Astrocyte of the spinal cord (primary cell): ENCODE measurements around the gene SDR42E1.
A peak's percentile ranks its signal among the peaks of the same experiment; 100 is the strongest.

Source experiments
- DNase-seq: peaks from one replicate; pipeline ENCODE4 v3.0.0; 2011; ENCODE audit warnings: low read depth, low spot score
- H3K4me3 ChIP-seq: 2 replicates; pipeline ENCODE4 v1.5.1; 2011; ENCODE audit warnings: low read depth, mild to moderate bottlenecking, low read length, moderate library complexity
- in situ Hi-C: cut with HindIII; loops from 2 replicates; pipeline ENCODE4 v1.10.0; 2017; ENCODE audit warnings: low sequenced_read_pairs
- TF ChIP-seq, protein P1 (sequence below): IDR thresholded peaks from 2 replicates; pipeline ENCODE4 v1.5.1; 2012; ENCODE audit warnings: low read depth, mild to moderate bottlenecking, low read length, inconsistent platforms

SDR42E1 gene

DNA sequence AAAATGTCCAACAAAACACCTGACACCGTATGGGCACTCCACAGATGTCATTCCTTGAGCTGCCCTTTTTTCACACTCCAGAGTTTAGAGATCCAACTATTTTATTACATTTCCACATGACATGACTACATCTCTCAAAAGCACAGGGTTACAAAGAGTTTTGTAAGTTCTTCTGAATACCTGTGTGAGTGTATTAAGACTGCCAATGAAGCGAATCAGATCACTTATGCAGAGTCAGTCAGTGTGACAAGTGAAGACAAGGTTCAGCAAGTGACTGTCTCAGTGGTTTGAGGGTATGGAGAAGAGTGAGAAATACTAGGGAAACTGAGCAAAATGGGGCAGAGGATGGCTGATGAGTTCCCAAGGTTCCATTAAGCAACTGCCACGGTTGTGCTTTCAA, 8.4 kb downstream of the SDR42E1 start:
- no peak overlapping the region for H3K4me3 ChIP-seq
- in situ Hi-C loops = no loop called here
- TF ChIP-seq, protein P1, sequence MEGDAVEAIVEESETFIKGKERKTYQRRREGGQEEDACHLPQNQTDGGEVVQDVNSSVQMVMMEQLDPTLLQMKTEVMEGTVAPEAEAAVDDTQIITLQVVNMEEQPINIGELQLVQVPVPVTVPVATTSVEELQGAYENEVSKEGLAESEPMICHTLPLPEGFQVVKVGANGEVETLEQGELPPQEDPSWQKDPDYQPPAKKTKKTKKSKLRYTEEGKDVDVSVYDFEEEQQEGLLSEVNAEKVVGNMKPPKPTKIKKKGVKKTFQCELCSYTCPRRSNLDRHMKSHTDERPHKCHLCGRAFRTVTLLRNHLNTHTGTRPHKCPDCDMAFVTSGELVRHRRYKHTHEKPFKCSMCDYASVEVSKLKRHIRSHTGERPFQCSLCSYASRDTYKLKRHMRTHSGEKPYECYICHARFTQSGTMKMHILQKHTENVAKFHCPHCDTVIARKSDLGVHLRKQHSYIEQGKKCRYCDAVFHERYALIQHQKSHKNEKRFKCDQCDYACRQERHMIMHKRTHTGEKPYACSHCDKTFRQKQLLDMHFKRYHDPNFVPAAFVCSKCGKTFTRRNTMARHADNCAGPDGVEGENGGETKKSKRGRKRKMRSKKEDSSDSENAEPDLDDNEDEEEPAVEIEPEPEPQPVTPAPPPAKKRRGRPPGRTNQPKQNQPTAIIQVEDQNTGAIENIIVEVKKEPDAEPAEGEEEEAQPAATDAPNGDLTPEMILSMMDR = no peak
- no peak for DNase-seq

DNA sequence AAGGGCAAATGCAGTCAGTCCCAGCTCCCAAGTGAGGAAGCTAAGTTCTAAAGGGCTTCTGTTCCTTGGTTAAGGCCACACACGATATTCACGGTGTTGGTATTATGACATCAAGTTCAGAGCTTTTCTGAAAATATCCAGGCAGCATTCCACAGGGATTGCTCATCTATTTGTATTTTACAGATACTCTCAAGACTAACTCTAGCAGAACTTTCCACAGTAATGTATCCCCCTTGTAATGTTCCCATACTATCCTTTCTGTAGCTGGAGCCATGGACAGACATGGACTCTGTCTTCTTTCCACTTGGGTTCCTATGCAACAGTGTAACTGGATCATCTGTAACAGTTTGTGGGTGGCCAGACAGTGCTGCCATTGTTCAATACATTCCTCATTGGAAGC, 13.5 kb downstream of the SDR42E1 start:
- TF ChIP-seq, protein P1 = no peak
- H3K4me3 ChIP-seq = no peak overlapping the region
- in situ Hi-C loops = no loop called here
- peak; percentile 84 for DNase-seq

DNA sequence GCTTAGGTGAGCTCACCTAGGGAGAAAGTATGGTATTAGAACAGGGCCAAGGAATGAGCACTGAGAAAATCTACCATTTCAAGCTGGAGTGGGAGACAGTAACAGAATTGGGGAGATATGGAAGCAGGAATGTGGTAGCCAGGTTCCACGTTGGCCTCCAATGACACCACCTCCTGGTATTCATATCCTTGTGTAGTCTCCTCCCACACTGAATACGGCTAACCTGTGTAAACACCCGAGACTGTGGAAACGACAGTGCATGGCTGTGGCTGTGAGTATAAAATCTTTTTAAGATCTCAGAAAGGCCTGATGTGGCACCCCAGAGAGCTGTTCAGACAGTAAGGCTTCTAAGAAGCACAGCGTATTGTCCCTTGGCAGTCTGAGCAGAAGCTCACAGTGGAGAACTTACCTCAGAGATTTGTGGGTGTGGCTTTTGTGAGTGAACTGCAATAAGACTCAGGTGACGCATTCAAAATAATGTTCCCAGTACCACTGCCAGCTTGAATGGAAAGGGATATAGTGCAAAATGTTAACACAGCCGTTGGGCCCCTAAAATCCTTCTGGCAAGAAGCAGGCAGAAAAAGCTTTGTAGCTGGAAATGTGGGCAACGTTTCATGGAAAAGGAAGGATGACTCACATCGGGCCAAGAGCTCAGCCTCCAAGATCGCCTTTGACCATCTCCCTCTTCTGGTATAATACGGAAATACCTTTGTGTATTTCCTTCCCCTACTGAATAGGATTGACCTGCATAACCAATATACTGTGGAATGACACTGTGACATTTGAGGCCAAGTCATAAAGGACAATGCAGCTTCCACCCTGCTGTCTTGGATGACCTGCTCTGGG, 14.4 kb downstream of the SDR42E1 start:
- no peak overlapping the region for H3K4me3 ChIP-seq
- peak; percentile 56 for DNase-seq
- in situ Hi-C loops = no loop called here
- TF ChIP-seq, protein P1 = peak; percentile 15

DNA sequence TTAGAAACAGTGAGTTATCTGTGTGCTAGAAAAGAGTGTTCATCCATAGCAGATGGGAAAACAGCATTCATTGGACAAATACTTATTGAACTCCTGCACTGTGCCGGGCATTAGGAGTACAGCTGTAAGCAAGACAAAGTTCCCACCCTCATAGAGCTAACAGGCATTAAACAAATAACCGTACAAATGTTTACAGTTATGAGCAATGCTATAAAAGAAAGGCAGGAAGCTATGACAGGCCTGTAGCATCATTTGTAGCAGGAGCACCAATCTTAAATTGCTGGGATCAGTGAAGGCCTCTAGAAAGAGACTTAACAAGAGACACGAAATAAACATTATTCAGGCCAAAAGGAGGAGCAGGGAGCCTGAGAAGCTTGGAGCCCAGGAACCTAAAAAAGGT, 15.6 kb downstream of the SDR42E1 start:
- TF ChIP-seq, protein P1 = no peak
- in situ Hi-C loops = no loop called here
- no peak overlapping the region for H3K4me3 ChIP-seq
- no peak for DNase-seq

DNA sequence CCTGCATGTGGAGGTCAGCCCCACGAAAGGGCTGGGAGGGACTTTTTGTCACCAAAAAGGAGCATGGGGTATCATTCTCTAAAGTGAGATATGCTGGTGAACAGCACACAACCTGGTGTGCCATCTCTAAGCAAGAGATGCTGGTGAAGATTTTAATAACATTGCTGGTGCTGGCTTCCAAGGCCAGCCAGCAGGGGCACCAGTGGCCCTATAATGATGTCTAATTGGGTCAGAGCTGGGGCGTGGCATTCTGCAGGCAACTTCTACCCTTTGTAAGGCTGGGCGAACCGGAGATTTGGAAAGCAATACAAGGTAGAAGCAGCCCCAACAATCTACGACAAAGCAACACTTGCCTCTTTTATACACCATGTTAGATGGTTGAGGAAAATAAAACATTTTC, 16.8 kb downstream of the SDR42E1 start:
- TF ChIP-seq, protein P1 = no peak
- H3K4me3 ChIP-seq = no peak overlapping the region
- no peak for DNase-seq
- in situ Hi-C loops = no loop called here

DNA sequence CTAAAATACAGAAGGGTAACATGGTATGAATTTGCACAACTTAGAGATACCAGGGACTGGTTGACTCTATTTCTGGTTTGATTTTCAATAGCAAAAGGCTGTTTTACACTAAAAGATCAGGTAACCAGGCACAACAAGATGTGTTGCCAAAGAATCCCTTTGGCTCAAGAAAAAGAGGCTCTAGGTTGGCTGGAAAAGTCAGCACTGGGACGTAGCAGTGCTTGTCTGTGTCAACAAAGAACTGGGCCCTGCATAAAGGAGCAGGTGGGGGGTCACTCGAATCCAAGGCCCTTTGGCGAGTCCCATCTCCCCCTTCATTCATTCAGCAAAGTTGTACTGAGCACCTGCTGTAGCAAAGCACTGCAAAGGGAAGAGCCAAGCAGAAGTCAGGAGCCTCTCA, 18.4 kb downstream of the SDR42E1 start:
- no peak overlapping the region for H3K4me3 ChIP-seq
- TF ChIP-seq, protein P1 = no peak
- no peak for DNase-seq
- in situ Hi-C loops = no loop called here
